Ovary (tissue), 9 donors: ENCODE results near the gene SAXO2. TPM values are rescaled to one million over a fixed set of nuclear protein-coding genes. Genes with fewer than 3 reads are reported as not detected.
"Not testable (repeated sequence)": the region's sequence is repeated elsewhere in the genome, so short reads cannot be mapped to it uniquely, and the experiment has no call there.

Experiments used
- DNase-seq, 5 donors: peaks; one replicate each; pipeline ENCODE4 v3.0.0-alpha.2; 2019 to 2020
- H3K27ac ChIP-seq, 2 donors: fragments of 200-600 bp; one replicate each; pipeline versions ENCODE4 v1.5.1 to v1.8.0; 2019 to 2022
- H3K27me3 ChIP-seq: fragments of 200-600 bp; one replicate; pipeline ENCODE4 v1.8.0; 2022
- H3K36me3 ChIP-seq: fragments of 200-600 bp; sonication (generic); one replicate; pipeline ENCODE4 v1.5.1; 2019
- H3K4me1 ChIP-seq: one replicate; pipeline ENCODE4 v1.8.1; 2013; ENCODE audit warnings: mild to moderate bottlenecking, moderate library complexity; ENCODE audit not compliant: insufficient read depth
- H3K4me3 ChIP-seq: fragments of 200-600 bp; sonication (generic); one replicate; pipeline ENCODE4 v1.5.1; 2017
- H3K9me3 ChIP-seq, 2 donors: fragments of 200-600 bp in 1 of 2; sonication (generic) in 1 of 2; one replicate each; pipeline versions ENCODE4 v1.5.1 to v1.8.1; 2013 to 2019; ENCODE audit warnings: mild to moderate bottlenecking in 1 of 2, moderate library complexity in 1 of 2
- CTCF ChIP-seq, 3 donors: fragments of 450-650 bp in 2 of 3; fragments of 200-600 bp in 1 of 3; IDR thresholded peaks; one replicate each; pipeline versions ENCODE4 v1.5.1 to v1.8.0; 2016 to 2022; ENCODE audit warnings: antibody characterized with exemption in 3 of 3, mild to moderate bottlenecking in 1 of 3
- EP300 ChIP-seq: sonication (generic); formaldehyde crosslinking; IDR thresholded peaks from one replicate; pipeline ENCODE4 v1.6.1; 2017; ENCODE audit warnings: antibody characterized with exemption
- POLR2A ChIP-seq: fragments of 450-650 bp; IDR thresholded peaks from one replicate; pipeline ENCODE4 v1.6.1; 2017; ENCODE audit warnings: antibody characterized with exemption, mild to moderate bottlenecking, moderate library complexity
- WGBS, 3 donors: extraction: QIAGEN DNeasy Blood & Tissue Kit in 1 of 3; methylation state at CpG; one replicate each; pipeline versions ENCODE4 v1.1.5 to v1.1.7; 2013 to 2017; 5-methylcytosine and 5-hydroxymethylcytosine counted together
- intact Hi-C, 4 donors: fragments of 100-400 bp; cut with DNase I; formaldehyde crosslinking; loops; one replicate each; pipeline versions ENCODE4 v1.11.0 to v1.15.1; 2022 to 2023
- polyA plus RNA-seq, 2 donors: library from polyadenylated mRNA; stranded (reverse); fragments of 200-250 nt in 1 of 2; fragments of 350-450 nt in 1 of 2; fragmentation: Illumina TruSeq in 1 of 2; extraction: RNeasy Lipid Tissue Mini Kit (QIAGEN cat#74804) in 1 of 2; gene quantifications; one replicate each; pipeline ENCODE4 v1.2.3, GENCODE V29; 2013 to 2014
- total RNA-seq, 7 donors: library from RNA; depleted of rRNA in 2 of 7; stranded (reverse); fragments of >200 nt in 2 of 7; fragmentation: NEBNext Ultra II Directional in 3 of 7; extraction: Animal tissue kit (Norgen Biotek cat#: 25700) in 3 of 7; gene quantifications; one replicate each; pipeline versions ENCODE4 v1.1.0 to v1.2.4, GENCODE V29; 2016 to 2023
- donor health status: DM: no; HTN: no; CAD: no; lungs with moderate emphysema.
- donor health status: DM: no; HTN: no; CAD: no.
- donor health status: Bipolar disorder and iron deficiency.
- donor health status: DM: yes; HTN: yes; CAD: no.
- donor health status: DM: no; HTN: no; CAD: no.
- donor health status: DM: yes; HTN: yes; CAD: no.

SAXO2 gene
- total and polyA plus RNA-seq, 9 donors = 0.55 to 38.4 (median 4.2) TPM

- TF ChIP-seq EP300 (no peak), POLR2A (no peak), CTCF (IDR thresholded peaks at IDR 0.05) (no peak)
- no peak for DNase-seq
Observed at GRCh38 chr15:82314769-82315518, 52.3 kb downstream of the SAXO2 start.

GRCh38 chr15:82315519-82316246 lies 53.1 kb downstream of the SAXO2 start:
- H3K36me3 ChIP-seq = no peaks in the 10 kb centered on the region
- no peaks in the 10 kb centered on the region for H3K9me3 ChIP-seq
- intact Hi-C loops = no loop called here
- H3K4me1 ChIP-seq = no peaks in the 10 kb centered on the region
- no peak for DNase-seq
- no peaks in the 10 kb centered on the region for H3K27me3 ChIP-seq
- H3K27ac ChIP-seq = no peak overlapping the region
- WGBS, 3 donors = 81 to 86% (median 82%) methylated on average over 24 of the region's 24 CpGs
- TF ChIP-seq CTCF (IDR thresholded peaks at IDR 0.05) (no peak), EP300 (no peak), POLR2A (no peak)
- H3K4me3 ChIP-seq = no peak overlapping the region

More at GRCh38 chr15:82314769-82315518, 52.3 kb downstream of the SAXO2 start:
- intact Hi-C loops = no loop called here
- no peak overlapping the region for H3K27ac ChIP-seq
- no peak overlapping the region for H3K4me3 ChIP-seq
- no peaks in the 10 kb centered on the region for H3K36me3 ChIP-seq
- no peaks in the 10 kb centered on the region for H3K9me3 ChIP-seq
- WGBS, 3 donors = 82 to 88% (median 83%) methylated on average over 9 of the region's 9 CpGs
- no peaks in the 10 kb centered on the region for H3K4me1 ChIP-seq
- H3K27me3 ChIP-seq = no peaks in the 10 kb centered on the region

GRCh38 chr15:82316247-82317090 lies 53.9 kb downstream of the SAXO2 start:
- intact Hi-C loops, H3K4me1 ChIP-seq, H3K4me3 ChIP-seq, H3K27me3 ChIP-seq, DNase-seq, H3K27ac ChIP-seq, H3K9me3 ChIP-seq, H3K36me3 ChIP-seq: not testable (repeated sequence)
- 86 to 92% (median 90%) methylated on average over 18 to 23 of the region's 23 CpGs for WGBS, 3 donors

- intact Hi-C loops = no loop called here
- WGBS, 3 donors = 83 to 86% (median 83%) methylated on average over 12 of the region's 12 CpGs
- no peak overlapping the region for H3K27ac ChIP-seq
- no peaks in the 10 kb centered on the region for H3K4me1 ChIP-seq
- TF ChIP-seq EP300 (no peak), POLR2A (no peak), CTCF (IDR thresholded peaks at IDR 0.05) (no peak)
- no peaks in the 10 kb centered on the region for H3K9me3 ChIP-seq
- DNase-seq = no peak
- H3K36me3 ChIP-seq = no peaks in the 10 kb centered on the region
- no peaks in the 10 kb centered on the region for H3K27me3 ChIP-seq
- no peak overlapping the region for H3K4me3 ChIP-seq
Observed at GRCh38 chr15:82317091-82317489, 54.5 kb downstream of the SAXO2 start.

- H3K27ac ChIP-seq, intact Hi-C loops, H3K9me3 ChIP-seq, H3K27me3 ChIP-seq, H3K4me1 ChIP-seq, H3K4me3 ChIP-seq, DNase-seq, H3K36me3 ChIP-seq: not testable (repeated sequence)
- WGBS, 3 donors = 70 to 85% (median 79%) methylated on average over 7 of the region's 7 CpGs
Observed at GRCh38 chr15:82317516-82317915, 54.9 kb downstream of the SAXO2 start.

- H3K9me3 ChIP-seq, H3K27me3 ChIP-seq, DNase-seq, H3K4me3 ChIP-seq, H3K4me1 ChIP-seq, H3K27ac ChIP-seq, intact Hi-C loops, H3K36me3 ChIP-seq: not testable (repeated sequence)
- 93 to 95% (median 94%) methylated on average over 8 of the region's 8 CpGs for WGBS, 3 donors
Observed at GRCh38 chr15:82318281-82318680, 55.7 kb downstream of the SAXO2 start.

GRCh38 chr15:82319522-82320278 lies 57.1 kb downstream of the SAXO2 start:
- H3K27me3 ChIP-seq, H3K9me3 ChIP-seq, intact Hi-C loops, H3K4me3 ChIP-seq, H3K4me1 ChIP-seq, H3K27ac ChIP-seq, H3K36me3 ChIP-seq, DNase-seq: not testable (repeated sequence)
- 74 to 92% (median 90%) methylated on average over 5 to 17 of the region's 19 CpGs for WGBS, 3 donors
